DMS153 treated with DMSO at 0.1 percent for 48 hours (cell line): ENCODE results near the gene MRAS.
"Not testable (repeated sequence)": the region's sequence is repeated elsewhere in the genome, so short reads cannot be mapped to it uniquely, and the experiment has no call there.

ENCODE experiments used
- DNase-seq: peaks from one replicate; lab custom pipeline; 2025; ENCODE audit not compliant: unreplicated experiment; lab: John Stamatoyannopoulos, UW

MRAS gene

GRCh38 chr3:138412821-138413551, 64.6 kb downstream of the MRAS start:
- no peak for DNase-seq

DNA sequence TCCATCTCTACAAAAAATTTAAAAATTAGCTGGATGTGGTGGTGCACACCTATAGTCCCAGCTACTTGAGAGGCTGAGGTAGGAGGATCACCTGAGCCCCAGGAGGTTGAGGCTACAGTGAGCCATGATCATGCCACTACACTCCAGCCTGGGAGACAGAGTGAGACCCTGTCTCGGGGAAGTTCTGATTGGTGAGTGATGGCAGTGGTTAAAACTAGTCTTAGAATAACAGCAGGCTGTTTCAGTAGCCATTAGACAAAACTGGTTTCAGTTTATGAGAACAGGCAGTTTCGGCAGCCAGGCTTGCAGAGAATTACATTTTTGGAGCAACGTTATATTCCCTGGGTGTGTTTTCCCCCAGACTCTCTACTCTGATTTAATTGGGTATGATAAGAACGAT, 67.9 kb downstream of the MRAS start:
- not testable (repeated sequence) for DNase-seq

GRCh38 chr3:138417559-138417982, 69.2 kb downstream of the MRAS start:
- DNase-seq: peak; percentile 60

GRCh38 chr3:138418601-138419206, 70.3 kb downstream of the MRAS start:
- DNase-seq: no peak

GRCh38 chr3:138423316-138423715, 74.9 kb downstream of the MRAS start:
- DNase-seq: no peak

- no peak for DNase-seq
Observed at GRCh38 chr3:138424323-138424722, 75.9 kb downstream of the MRAS start.

DNA sequence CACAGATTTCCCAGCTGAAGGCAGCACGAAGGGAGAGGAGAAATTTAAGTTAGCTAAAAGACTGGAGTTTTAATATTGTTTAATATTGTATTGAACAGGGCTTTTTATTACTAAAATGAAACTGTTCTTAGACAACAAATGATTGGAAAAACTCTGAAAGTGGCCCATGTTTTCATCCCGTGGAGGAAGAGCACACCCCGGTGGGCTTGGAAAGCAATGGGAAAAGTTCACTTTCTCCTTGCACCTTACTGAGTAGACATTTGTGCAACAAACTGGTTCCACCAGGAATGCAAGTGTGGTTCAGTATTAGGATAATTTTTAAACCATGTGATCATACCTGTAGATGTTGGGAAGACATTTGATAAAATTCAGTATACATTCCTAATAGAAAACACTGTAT, 77.8 kb downstream of the MRAS start:
- DNase-seq: no peak

- DNase-seq: not testable (repeated sequence)
Observed at GRCh38 chr3:138426754-138427153, 78.4 kb downstream of the MRAS start.

DNA sequence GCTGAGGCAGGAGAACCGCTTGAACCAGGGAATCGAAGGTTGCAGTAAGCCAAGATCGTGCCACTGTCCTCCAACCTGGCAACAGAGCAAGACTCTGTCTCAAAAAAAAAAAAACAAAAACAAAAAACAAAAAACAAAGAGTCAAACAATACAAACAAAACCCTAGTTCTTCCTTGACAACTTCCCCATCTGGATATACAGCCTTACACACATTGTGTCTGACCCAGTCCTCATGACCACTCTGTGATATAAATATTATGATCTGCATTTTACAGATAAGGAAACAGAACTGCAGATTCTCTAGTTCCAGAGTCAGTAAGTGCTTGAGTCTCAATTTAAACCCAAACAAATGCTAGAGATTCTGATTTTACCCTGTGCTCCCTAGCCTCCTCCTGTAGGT, 81.3 kb downstream of the MRAS start:
- DNase-seq: no peak

DNA sequence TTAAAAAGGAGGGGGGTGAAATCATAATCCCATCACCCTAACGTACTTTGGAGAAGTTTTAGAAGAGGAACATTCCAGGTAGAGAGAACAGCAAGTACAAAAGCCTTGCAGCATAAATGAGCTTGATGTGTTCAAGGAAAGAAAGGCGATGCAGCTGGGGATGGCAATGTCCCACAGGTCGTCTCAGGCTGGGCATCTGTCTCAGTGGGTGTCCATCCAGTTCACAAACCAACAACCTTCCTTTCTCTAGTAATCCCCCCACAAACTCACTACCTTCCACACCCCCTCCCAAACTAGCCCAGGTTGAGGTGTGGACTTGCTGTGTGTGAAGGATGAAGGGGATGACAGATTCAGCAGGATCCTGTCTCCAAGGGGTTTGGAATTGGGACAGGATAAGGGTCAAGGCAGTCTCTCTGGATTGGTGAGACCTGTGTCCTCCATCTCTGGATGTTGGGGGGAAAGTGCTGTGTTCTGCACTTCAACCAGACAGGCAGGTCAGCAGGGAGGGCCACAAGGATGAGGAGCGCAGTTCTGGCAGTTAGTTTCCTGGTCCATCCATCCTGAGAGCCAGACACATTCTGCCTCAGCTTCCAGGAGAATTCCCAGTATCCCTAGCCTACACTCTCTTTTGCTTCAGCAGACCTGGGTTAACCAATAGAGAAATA, 84.3 kb downstream of the MRAS start:
- DNase-seq: no peak

DNA sequence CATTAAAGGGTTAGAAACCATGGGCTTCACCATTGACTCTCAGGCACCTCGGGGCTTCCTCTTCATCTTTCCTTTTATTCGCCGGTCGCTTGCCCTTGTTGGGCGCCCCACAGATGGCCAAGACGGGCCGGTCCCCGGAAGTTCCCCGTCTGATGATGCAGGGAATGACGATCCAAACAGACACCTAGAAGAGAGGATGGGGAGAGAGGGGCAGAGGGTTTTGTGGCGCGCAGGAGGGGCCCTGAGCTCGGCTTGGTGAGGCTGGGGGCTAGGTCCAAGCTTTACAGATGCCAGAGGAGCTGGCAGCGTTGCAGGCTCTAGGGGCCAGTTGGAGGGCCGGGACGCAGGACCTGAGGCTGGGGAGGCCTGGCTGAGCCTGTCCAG, 85.5 kb downstream of the MRAS start:
- DNase-seq: no peak

- peak; percentile 60 for DNase-seq
Observed at GRCh38 chr3:138434276-138434874, 86.0 kb downstream of the MRAS start, which contains the start of gene ESYT3. TSS of gene ESYT3 (plus strand) at chr3:138434616. CDS start at chr3:138434799, 183 bp downstream.

DNA sequence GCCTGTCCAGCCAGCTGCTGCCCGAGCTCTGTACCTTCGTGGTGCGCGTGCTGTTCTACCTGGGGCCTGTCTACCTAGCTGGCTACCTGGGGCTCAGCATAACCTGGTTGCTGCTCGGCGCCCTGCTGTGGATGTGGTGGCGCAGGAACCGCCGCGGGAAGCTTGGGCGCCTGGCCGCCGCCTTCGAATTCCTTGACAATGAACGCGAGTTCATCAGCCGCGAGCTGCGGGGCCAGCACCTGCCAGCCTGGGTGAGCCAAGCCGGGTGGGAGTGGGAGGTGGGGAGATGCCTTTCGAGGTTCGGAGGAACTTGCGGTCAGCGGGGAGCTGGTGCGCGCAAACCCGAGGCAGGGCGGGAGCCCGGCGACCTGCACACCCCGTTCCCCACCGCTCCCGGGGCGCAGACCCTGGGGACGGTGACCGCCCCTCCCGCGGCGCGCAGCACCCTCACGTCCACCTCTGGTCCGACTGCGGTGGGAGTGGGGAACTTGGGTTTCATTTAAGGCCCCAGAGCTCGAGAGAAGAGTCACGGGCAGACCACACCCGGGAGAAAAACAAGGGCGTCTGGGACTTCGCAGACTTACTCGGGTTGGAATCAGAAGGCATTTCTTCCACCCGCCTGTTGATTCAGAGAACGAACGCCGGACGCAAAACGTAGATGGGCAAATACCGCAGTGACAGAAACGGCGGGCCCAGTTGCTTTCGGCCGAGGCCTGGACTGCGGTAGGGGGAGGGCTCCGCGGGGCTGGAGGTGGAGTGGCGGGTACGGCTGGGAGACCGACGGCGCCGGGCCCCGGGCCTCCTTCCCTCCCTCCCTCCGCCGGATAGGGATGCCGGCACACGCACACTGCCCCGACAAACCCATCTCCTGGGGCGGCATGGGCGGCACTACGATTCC, 86.7 kb downstream of the MRAS start:
- DNase-seq: peak; percentile 8

DNA sequence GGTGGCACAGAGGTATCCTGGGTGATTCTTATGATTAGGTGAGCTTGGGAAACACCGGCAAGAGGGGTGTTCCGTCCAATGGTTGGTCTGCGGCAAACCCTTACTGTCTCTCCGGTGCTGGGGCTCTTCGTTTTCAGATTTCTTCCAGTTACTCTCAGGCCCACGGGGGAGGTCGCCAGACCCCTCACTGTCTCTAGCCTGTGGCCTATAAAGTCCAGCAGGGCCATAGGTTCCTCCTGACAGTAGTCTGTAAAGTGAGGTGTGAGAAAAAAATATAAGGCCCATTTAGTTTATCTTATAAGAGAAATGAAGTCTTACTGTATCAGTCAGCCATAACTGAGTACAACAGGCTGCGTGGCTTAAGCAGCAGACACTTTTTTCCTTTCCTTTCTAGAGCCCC, 87.5 kb downstream of the MRAS start:
- no peak for DNase-seq

- no peak for DNase-seq
Observed at GRCh38 chr3:138437281-138437680, 88.9 kb downstream of the MRAS start.

- DNase-seq: no peak
Observed at GRCh38 chr3:138438896-138439295, 90.5 kb downstream of the MRAS start.

DNA sequence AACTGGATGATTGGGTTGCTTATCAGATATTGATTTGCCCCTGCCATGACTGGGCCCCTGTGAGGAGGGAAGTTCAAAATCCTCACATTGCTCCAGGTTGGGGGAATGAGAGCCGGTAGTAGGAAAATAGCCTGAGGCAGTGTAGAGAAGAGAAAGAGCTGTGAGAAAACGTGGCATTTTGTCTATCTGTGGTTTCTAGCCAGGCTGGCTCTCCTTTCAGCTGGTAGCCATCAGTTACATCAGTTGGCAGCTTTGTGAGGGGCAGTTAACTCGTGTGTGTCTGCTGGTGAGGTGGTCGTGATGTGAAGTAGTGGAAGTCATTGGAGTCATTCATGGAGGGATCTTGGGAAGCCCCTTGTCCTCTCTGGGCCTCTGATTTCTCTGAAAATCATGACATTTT, 91.3 kb downstream of the MRAS start:
- DNase-seq: no peak

DNA sequence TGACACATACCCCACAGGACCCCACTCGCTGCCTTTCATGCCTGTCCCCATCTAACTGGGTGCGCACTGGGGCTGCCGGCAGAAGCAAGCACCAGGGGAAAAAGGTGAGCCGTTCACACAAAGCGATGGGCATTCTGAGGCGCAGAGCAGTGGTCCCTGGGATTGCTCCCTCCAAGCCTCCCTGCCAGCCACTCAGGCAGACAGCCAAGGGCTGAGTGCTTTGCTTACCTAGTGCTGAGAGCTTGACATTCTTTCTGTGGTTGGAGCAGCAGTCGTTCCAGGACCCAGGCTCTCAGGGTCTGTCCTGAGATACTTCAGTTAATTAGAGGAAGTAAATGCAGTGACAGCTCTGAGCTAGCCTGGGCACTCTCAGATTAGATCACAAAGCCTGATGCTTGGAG, 91.7 kb downstream of the MRAS start:
- peak; percentile 5 for DNase-seq

GRCh38 chr3:138440596-138440995, 92.2 kb downstream of the MRAS start:
- no peak for DNase-seq

DNA sequence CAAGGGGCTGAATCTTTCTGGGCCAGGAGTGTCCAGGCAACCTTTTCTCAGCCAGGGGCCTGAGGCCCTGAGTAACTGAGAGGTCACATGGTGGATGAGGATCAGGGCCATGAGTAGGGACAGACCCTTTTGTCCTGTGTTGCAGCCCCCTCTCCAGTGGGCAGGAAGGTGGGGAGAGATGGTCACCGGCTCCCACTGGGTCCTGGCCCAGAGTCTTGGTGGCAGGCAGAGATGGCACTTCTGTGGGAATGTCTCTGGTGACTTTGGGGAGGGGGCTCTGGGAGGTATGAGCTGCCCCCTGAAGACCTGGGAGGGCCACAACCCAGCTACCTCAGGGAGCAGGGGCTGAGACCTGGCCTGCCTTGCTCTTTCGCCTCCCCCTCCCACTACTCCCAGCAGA, 92.9 kb downstream of the MRAS start:
- no peak for DNase-seq

GRCh38 chr3:138441742-138442141, 93.4 kb downstream of the MRAS start:
- DNase-seq: no peak
